ENCODE results near the gene MVP. TPM values are rescaled to one million over a fixed set of nuclear protein-coding genes. Genes with fewer than 3 reads are reported as not detected.

Gene MVP
- total RNA-seq, 1 experiment from 2014 or later = 75.1 TPM

- TF ChIP-seq, protein P1, sequence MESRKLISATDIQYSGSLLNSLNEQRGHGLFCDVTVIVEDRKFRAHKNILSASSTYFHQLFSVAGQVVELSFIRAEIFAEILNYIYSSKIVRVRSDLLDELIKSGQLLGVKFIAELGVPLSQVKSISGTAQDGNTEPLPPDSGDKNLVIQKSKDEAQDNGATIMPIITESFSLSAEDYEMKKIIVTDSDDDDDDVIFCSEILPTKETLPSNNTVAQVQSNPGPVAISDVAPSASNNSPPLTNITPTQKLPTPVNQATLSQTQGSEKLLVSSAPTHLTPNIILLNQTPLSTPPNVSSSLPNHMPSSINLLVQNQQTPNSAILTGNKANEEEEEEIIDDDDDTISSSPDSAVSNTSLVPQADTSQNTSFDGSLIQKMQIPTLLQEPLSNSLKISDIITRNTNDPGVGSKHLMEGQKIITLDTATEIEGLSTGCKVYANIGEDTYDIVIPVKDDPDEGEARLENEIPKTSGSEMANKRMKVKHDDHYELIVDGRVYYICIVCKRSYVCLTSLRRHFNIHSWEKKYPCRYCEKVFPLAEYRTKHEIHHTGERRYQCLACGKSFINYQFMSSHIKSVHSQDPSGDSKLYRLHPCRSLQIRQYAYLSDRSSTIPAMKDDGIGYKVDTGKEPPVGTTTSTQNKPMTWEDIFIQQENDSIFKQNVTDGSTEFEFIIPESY (IDR thresholded peaks at IDR 0.05; ENCODE audit: extremely low read depth, insufficient replicate concordance, low read length) = peak; percentile 27
- peak; percentile 49 for TF ChIP-seq RAD21 (IDR thresholded peaks at IDR 0.05; ENCODE audit: low read depth)
- TF ChIP-seq, protein P2, sequence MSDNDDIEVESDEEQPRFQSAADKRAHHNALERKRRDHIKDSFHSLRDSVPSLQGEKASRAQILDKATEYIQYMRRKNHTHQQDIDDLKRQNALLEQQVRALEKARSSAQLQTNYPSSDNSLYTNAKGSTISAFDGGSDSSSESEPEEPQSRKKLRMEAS (IDR thresholded peaks at IDR 0.05) = peak; percentile 85
- TF ChIP-seq POLR2AphosphoS5 (IDR thresholded peaks at IDR 0.05; ENCODE audit: low read depth, low read length) = peak; percentile 77
Observed at GRCh38 chr16:29862884-29863668, 42.8 kb downstream of the MVP start, which contains the start of gene CDIPT (continued).

DNA sequence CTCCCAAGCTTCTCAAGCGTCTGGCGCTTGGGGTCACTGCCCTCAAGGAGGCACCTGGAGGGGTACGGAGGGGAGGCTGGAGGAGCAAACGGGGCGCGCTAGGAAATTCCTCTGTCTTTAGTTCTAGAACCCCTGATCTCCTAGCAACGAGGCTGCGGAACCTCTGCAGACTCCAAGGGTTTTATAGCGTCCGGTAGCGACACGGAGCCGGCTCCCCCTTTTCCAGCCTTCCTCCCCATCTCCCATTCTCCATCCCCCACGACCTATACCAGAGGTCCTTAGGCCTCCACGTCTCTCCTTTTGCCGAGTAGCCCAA lies 43.4 kb downstream of the MVP start:
- ChIA-PET POLR2A (interaction anchor here (1.0 to 1.3 kb wide), 2 partner anchors 44 to 155 kb away, joined by 3 to 4 read pairs; partner anchors contain the start of gene MVP), CTCF (interaction anchor here (0.8 to 3.0 kb wide), 4 partner anchors 16 to 47 kb away, joined by 3 to 19 read pairs (median 4); partner anchors contain the start of genes ASPHD1 and MVP), RAD21 (ENCODE audit: low non-redundant PET in 1 of 2, low total read pairs in 2 of 2, uncharacterized antibody in 2 of 2, unreplicated experiment in 2 of 2) (no interaction called here)
- Histone ChIP-seq H3K79me2 (ENCODE audit: insufficient read depth, low read length) (peaks cover 20% of the 10 kb centered on the region), H3K4me1 (ENCODE audit: control insufficient read depth in 1 of 2, insufficient read depth in 2 of 2, low read length in 2 of 2) (peaks cover 0 to 18% of the 10 kb centered on the region in 2 experiments; a peak in 3 of 4 replicates), H3K36me3 (ENCODE audit: control insufficient read depth in 1 of 2, insufficient read depth in 2 of 2, low read length in 2 of 2) (peaks cover 10 to 13% of the 10 kb centered on the region in 2 experiments; a peak in 3 of 4 replicates), H3K9ac (ENCODE audit: low read length) (peak overlapping the region; percentile 78), H4K20me1 (ENCODE audit: insufficient read depth) (no peaks in the 10 kb centered on the region), H2AFZ (ENCODE audit: low read depth, low read length, poor library complexity, severe bottlenecking) (no peak overlapping the region), H3K9me2 (ENCODE audit: insufficient read depth) (no peaks in the 10 kb centered on the region), H3K9me3 (ENCODE audit: control insufficient read depth in 1 of 2, insufficient read depth in 1 of 2, low read depth in 1 of 2, low read length in 2 of 2) (no peaks in the 10 kb centered on the region), H3K27me3 (ENCODE audit: insufficient read depth, low read length) (no peaks in the 10 kb centered on the region), H3K4me2 (ENCODE audit: low read length) (peak overlapping the region; percentile 77), H3K4me3 (replicated peaks in 1 of 2; ENCODE audit: low read depth in 1 of 2, low read length in 2 of 2) (peak overlapping the region; percentile 20 to 89), H3K27ac (ENCODE audit: low read depth, low read length) (peak overlapping the region; percentile 15; the same call in 1 of the 2 replicates)
- no peak for ATAC-seq
- BruUV-seq (replicated peaks) = no TSS peak
- intact Hi-C loops (cut with micrococcal nuclease) = loop anchor here (5.0 kb wide), 1 partner anchor 46 kb away; the partner anchor contains the start of gene PAGR1
- DNase-seq (ENCODE audit: low read depth, low spot score) = no peak
- TF ChIP-seq POLR2A (IDR thresholded peaks at IDR 0.05; ENCODE audit: borderline replicate concordance, extremely low read depth, insufficient read depth, insufficient read length) = no peak
- TF ChIP-seq CBX3 (IDR thresholded peaks at IDR 0.05; ENCODE audit: low read depth) = no peak
- TF ChIP-seq TCF7L2 (IDR thresholded peaks at IDR 0.05; ENCODE audit: borderline replicate concordance, extremely low read depth, insufficient read depth, insufficient read length) = no peak
- no peak for TF ChIP-seq SP1 (IDR thresholded peaks at IDR 0.05; ENCODE audit: low read depth)
- no peak for TF ChIP-seq SRF (IDR thresholded peaks at IDR 0.05; ENCODE audit: low read depth)
- no peak for TF ChIP-seq SIN3A (IDR thresholded peaks at IDR 0.05; ENCODE audit: low read depth)
- TF ChIP-seq, protein P3, sequence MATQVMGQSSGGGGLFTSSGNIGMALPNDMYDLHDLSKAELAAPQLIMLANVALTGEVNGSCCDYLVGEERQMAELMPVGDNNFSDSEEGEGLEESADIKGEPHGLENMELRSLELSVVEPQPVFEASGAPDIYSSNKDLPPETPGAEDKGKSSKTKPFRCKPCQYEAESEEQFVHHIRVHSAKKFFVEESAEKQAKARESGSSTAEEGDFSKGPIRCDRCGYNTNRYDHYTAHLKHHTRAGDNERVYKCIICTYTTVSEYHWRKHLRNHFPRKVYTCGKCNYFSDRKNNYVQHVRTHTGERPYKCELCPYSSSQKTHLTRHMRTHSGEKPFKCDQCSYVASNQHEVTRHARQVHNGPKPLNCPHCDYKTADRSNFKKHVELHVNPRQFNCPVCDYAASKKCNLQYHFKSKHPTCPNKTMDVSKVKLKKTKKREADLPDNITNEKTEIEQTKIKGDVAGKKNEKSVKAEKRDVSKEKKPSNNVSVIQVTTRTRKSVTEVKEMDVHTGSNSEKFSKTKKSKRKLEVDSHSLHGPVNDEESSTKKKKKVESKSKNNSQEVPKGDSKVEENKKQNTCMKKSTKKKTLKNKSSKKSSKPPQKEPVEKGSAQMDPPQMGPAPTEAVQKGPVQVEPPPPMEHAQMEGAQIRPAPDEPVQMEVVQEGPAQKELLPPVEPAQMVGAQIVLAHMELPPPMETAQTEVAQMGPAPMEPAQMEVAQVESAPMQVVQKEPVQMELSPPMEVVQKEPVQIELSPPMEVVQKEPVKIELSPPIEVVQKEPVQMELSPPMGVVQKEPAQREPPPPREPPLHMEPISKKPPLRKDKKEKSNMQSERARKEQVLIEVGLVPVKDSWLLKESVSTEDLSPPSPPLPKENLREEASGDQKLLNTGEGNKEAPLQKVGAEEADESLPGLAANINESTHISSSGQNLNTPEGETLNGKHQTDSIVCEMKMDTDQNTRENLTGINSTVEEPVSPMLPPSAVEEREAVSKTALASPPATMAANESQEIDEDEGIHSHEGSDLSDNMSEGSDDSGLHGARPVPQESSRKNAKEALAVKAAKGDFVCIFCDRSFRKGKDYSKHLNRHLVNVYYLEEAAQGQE (IDR thresholded peaks at IDR 0.05; ENCODE audit: low read depth) = no peak
- TF ChIP-seq FOSL1 (IDR thresholded peaks at IDR 0.05; ENCODE audit: low read depth) = no peak
- no peak for TF ChIP-seq ATF3 (IDR thresholded peaks at IDR 0.05)
- TF ChIP-seq ELF1 (IDR thresholded peaks at IDR 0.05; ENCODE audit: borderline replicate concordance, low read depth) = no peak
- TF ChIP-seq ZNF274 (IDR thresholded peaks at IDR 0.05; ENCODE audit: low read depth, low read length) = no peak
- TF ChIP-seq JUND (IDR thresholded peaks at IDR 0.05) = no peak
- TF ChIP-seq RAD21 (IDR thresholded peaks at IDR 0.05; ENCODE audit: low read depth) = no peak; the same call in 1 of the 2 replicates

Measured in HCT116 (cell line).